Measurements from ENCODE around the gene CGAS. TPM values are rescaled to one million over a fixed set of nuclear protein-coding genes. Genes with fewer than 3 reads are reported as not detected.
A peak's percentile ranks its signal among the peaks of the same experiment; 100 is the strongest.

The CGAS gene
- total and polyA plus RNA-seq, 9 of the 15 experiments (the other 6 are each of a cell fraction or from before 2014, with no cell fraction given), result 0.01 to 0.32 (median 0.06) TPM; not detected in 2

DNA sequence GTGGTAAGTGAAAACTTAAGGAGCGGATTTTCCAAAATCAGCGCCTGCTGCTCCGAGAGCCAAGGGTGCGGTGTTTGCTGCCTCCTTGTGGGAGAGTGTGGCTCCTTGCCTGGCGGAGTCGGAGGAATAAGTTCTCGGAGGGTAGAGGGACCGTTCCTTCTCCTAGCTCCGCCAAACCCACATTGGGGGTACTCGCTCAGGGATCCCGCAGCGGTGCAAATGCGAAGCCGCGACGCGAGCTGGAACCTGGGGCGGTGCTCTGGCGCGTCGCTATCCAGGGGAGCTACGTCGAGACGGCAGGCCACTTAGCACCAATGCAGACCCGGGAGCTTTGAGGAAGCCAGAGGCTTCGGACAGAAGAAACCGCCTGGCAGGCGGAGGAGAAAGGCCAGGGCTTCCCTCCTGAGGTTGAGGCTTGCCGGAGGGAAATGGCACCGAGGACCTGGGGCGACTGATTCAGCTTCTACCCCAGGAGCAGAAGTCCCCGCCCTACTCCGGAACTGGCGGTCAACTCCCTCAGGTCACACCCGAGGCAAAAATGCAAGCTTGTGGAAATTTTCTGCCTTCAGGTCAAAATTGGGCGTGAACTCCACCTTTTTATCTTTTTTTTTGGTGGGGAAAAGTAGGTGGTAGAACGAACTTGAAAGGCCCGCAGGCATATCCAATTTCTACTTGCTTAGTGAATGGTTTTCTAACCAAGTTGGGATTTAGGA lies 63.1 kb downstream of the CGAS start (continued):
- TF ChIP-seq ILF3 (IDR thresholded peaks at IDR 0.05; ENCODE audit: borderline replicate concordance) (no peak), CREM (IDR thresholded peaks at IDR 0.05; ENCODE audit: low read depth) (0 out of 2 replicates have a peak, but pooled peaks have one; percentile 29), ZBTB49 (CRISPR knock-in tag; IDR thresholded peaks at IDR 0.05; ENCODE audit: borderline replicate concordance) (no peak), PTBP1 (IDR thresholded peaks at IDR 0.05; ENCODE audit: low read depth, low read length) (no peak), ZNF282 (CRISPR knock-in tag; IDR thresholded peaks at IDR 0.05) (no peak), CEBPB (tag; IDR thresholded peaks at IDR 0.05) (no peak), EWSR1 (IDR thresholded peaks at IDR 0.05; ENCODE audit: borderline replicate concordance, low read depth, partially characterized antibody) (no peak), NFATC3 (IDR thresholded peaks at IDR 0.05) (no peak), SMAD3 (CRISPR knock-in tag; conservative IDR thresholded peaks at IDR 0.05) (no peak), GTF2E2 (tag; IDR thresholded peaks at IDR 0.05) (peak; percentile 71; the same call in 1 of the 2 replicates), NFRKB (IDR thresholded peaks at IDR 0.05; ENCODE audit: low read depth) (peak; percentile 82; the same call in 1 of the 2 replicates), NR3C1 (CRISPR knock-in tag; IDR thresholded peaks at IDR 0.05) (no peak), BMI1 (IDR thresholded peaks at IDR 0.05; ENCODE audit: low read length) (no peak), USF2 (CRISPR knock-in tag; IDR thresholded peaks at IDR 0.05) (no peak)
- TF ChIP-seq, protein P1, sequence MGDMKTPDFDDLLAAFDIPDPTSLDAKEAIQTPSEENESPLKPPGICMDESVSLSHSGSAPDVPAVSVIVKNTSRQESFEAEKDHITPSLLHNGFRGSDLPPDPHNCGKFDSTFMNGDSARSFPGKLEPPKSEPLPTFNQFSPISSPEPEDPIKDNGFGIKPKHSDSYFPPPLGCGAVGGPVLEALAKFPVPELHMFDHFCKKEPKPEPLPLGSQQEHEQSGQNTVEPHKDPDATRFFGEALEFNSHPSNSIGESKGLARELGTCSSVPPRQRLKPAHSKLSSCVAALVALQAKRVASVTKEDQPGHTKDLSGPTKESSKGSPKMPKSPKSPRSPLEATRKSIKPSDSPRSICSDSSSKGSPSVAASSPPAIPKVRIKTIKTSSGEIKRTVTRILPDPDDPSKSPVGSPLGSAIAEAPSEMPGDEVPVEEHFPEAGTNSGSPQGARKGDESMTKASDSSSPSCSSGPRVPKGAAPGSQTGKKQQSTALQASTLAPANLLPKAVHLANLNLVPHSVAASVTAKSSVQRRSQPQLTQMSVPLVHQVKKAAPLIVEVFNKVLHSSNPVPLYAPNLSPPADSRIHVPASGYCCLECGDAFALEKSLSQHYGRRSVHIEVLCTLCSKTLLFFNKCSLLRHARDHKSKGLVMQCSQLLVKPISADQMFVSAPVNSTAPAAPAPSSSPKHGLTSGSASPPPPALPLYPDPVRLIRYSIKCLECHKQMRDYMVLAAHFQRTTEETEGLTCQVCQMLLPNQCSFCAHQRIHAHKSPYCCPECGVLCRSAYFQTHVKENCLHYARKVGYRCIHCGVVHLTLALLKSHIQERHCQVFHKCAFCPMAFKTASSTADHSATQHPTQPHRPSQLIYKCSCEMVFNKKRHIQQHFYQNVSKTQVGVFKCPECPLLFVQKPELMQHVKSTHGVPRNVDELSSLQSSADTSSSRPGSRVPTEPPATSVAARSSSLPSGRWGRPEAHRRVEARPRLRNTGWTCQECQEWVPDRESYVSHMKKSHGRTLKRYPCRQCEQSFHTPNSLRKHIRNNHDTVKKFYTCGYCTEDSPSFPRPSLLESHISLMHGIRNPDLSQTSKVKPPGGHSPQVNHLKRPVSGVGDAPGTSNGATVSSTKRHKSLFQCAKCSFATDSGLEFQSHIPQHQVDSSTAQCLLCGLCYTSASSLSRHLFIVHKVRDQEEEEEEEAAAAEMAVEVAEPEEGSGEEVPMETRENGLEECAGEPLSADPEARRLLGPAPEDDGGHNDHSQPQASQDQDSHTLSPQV (IDR thresholded peaks at IDR 0.05), result peak; percentile 54; the same call in 1 of the 2 replicates
- TF ChIP-seq, protein P2, sequence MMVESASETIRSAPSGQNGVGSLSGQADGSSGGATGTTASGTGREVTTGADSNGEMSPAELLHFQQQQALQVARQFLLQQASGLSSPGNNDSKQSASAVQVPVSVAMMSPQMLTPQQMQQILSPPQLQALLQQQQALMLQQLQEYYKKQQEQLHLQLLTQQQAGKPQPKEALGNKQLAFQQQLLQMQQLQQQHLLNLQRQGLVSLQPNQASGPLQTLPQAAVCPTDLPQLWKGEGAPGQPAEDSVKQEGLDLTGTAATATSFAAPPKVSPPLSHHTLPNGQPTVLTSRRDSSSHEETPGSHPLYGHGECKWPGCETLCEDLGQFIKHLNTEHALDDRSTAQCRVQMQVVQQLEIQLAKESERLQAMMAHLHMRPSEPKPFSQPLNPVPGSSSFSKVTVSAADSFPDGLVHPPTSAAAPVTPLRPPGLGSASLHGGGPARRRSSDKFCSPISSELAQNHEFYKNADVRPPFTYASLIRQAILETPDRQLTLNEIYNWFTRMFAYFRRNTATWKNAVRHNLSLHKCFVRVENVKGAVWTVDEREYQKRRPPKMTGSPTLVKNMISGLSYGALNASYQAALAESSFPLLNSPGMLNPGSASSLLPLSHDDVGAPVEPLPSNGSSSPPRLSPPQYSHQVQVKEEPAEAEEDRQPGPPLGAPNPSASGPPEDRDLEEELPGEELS (CRISPR knock-in tag; IDR thresholded peaks at IDR 0.05; ENCODE audit: borderline replicate concordance), result no peak
- TF ChIP-seq, protein P3, sequence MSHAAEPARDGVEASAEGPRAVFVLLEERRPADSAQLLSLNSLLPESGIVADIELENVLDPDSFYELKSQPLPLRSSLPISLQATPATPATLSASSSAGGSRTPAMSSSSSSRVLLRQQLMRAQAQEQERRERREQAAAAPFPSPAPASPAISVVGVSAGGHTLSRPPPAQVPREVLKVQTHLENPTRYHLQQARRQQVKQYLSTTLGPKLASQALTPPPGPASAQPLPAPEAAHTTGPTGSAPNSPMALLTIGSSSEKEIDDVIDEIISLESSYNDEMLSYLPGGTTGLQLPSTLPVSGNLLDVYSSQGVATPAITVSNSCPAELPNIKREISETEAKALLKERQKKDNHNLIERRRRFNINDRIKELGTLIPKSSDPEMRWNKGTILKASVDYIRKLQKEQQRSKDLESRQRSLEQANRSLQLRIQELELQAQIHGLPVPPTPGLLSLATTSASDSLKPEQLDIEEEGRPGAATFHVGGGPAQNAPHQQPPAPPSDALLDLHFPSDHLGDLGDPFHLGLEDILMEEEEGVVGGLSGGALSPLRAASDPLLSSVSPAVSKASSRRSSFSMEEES (CRISPR knock-in tag; IDR thresholded peaks at IDR 0.05), result no peak

All from K562 (cell line).